OCI-LY3 (cell line): ENCODE measurements around the gene ADGRA3.

ENCODE experiments used
- CTCF ChIP-seq: fragments of 200-600, 300-600 bp; sonication (generic); IDR thresholded peaks from 2 replicates; pipeline ENCODE4 v1.5.1; 2014; ENCODE audit warnings: antibody characterized with exemption, low read length, low read depth
- EZH2phosphoT487 ChIP-seq: fragments of 200-600 bp; shearing (Covaris generic); IDR thresholded peaks from 2 replicates; pipeline ENCODE4 v1.6.1; 2018; ENCODE audit warnings: antibody characterized with exemption, mixed run types, low read depth

DNA sequence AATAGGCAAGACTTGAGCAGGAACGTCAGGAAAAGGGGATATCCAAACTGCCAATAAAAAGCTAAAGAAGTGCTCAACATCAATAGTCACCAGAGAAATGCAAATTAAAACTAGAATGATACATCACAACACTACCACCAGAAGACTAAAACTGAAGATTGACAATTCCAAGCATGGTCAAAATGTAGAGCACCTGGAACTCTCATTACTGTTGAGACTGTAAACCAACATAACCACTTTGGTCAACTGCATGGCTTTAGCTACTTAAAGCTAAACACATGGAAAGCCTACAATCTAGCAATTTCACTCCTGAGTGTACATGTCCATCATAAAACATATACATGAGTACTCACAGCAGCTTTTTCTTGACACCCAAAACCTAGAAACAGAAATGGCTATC, 107.4 kb downstream of the ADGRA3 start:
- TF ChIP-seq CTCF (no peak), EZH2phosphoT487 (no peak)
